SKM-1 (cell line): Measurements from ENCODE around the gene DRC1.

ENCODE experiments used
- DNase-seq: peaks from one replicate; lab custom pipeline; 2025; ENCODE audit not compliant: unreplicated experiment; lab: John Stamatoyannopoulos, UW

The DRC1 gene

DNA sequence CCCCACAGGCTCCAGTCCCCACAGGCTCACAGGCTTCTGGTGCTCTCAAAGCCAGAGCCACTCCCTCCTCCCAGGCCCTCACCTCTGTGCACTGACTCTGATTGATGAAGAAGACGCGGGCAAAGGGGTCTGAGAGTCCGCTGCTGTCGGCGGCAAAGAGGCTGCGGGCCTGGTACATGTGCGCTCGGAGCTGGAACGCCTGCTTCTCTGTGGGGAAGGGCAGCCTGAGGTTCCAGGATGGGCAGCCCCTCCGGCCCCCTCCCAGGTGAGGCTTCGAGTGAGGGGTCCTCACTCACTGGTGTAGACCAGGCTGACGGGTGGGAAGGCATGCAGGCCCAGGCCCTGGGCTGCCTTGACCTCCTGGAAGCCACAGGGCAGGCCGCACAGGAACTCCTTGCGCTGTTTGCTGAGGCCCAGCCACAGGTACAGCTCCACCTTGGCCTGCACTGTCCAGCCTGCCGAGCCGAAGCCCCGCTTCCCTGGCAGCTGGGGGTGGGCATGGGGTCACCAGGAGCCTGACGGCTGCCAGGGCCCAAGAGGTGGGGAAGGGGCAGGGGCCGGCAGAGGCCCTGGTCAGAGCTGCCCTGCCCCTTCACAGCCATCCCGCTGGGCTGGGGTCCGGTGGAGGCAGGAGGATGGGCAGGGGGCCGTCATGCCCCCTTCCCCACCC lies 74.2 kb downstream of the DRC1 start:
- DNase-seq, result no peak

DNA sequence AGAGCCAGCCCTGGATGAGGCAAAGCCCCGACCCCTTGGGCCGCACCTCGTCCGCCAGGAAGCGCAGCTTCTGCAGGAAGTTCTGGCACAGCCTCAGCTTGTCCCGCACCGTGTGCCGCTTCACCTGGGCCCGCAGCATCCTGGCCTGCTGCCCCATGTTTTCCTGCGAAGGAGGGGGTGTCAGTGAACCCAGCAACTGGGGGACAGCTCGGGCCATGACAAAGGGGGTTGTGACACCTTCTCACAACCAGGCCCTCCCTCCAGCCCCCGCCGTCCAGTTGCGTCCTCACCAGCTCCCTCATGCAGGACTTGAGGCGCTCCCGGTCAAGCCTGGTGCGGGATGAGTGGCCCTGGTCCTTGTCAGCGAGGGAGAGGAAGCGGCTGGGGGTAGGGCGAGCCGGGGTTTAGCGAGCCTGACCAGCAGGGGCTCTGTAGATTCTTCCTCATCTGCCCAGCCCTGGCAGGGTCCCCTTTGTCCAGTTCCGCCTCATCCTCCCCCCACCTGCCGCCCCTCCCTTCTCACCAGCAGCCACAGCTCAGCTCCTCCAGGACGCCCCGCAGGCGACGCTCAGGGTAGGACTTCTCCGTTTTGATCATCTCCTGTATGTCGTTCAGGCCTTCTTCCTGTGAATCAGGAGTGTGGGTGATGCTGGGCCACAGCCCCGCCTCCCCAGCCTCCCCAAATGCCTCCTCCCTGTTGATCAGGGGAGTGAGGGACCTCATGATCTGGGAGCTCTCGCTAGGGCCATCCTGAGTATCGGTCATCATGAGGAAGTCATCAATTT lies 75.6 kb downstream of the DRC1 start:
- no peak for DNase-seq

DNA sequence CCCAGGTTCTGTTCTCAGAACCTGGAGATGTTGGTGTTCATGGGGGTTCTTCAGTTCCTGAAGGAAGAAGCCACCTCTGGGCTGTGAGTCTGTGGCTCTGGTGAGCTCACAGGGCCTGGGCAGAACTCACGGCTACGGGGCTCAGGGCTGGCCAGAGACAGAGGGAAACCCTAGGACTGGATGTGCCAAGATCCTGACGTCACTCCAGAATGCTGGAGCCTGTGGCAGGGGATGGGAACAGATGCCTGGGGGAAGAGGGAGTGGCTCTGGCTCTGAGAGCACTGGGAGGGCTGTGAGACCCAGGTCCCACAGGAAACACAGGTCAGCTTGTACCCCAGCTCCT lies 76.2 kb downstream of the DRC1 start, which contains the start of gene OTOF:
OTOF (minus strand) TSS at position 214 of the 343 bp plus-strand sequence.
- no peak for DNase-seq

DNA sequence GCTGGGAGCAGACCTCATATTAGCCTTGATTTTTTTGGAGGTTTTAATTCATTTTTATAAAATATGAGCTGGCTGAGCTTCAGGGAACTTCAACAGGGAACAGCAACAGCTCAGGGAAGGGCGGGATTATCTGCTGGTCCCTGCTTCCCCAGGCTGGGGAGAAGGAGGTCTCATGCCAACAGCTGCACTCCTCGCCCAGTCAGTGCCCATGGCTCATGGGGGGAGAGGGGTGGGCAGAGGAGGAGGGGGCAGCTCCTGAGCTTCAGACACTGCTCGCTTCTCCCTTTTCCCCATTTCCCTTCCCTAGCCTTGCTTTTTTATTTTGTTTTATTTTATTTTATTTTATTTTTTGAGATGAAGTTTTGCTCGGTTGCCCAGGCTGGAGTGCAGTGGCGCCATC lies 76.6 kb downstream of the DRC1 start:
- DNase-seq, result no peak

DNA sequence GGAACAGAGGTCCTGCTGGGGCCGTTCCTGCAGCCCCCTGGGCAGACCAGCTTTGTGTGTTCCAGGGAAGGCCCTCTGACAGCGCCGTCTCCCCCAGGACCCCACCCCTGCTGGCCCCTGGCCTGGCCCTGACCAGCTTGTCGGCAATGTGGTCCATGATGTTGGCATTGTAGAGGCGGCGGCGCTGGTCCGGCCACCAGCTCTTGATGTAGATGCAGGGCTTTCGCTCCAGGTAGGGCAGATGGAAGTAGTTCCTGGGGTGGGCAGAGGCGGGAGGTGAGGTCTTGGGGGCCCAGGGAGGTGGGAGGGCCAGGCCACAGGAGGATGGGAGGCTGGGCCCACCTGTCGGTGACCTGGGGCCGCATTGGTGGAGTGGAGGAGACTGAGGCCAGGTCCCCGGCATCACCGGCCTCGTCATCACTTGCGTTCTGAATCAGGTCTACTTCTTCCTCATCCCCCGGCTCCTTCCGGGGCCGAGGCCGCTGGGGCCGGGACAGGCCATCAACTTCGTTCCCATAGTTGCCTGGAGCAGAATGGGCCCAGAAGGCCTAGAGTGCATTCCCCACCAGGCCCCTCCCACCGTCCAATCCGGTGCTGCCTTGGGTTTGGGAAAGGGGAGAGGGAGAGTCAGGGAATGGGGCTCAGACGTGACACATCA lies 77.5 kb downstream of the DRC1 start:
- DNase-seq, result no peak

DNA sequence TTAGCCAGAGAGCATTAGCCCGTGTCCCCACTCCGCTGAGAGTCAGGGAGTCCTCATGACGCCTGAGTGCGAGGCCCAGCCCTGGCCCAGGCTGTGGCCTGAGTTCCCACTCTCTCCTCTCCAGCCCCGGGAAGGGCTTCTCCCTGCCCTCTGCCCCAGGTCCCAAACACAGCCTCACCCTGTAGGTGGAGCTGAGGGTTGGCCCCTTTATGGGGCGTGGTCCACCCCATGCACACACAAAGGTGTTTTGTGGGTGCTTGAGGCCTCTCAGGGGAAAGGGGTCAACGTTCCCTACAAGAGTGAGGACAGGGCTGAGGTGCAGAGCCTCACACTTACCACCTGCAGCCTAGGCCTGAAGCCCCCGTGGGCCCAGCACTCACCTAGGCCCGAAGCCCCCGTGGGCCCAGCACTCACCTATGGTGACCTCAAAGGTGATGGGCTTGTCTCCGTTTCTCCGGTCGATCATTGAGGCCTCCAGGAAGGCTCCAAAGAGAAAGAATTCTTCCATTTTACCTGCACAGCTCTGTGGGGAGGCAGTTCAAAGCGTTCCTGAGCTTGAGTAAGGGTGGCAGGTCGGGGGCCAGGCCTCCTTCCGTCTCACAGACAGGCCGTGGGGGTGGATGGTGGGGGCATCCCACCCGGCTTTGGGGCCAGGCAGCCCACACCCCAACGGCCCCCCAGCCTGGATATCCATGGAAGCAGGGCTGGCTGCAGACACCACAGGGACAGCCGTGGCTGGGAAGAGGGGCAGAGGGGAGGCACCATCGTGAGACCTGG lies 78.3 kb downstream of the DRC1 start:
- DNase-seq, result no peak

DNA sequence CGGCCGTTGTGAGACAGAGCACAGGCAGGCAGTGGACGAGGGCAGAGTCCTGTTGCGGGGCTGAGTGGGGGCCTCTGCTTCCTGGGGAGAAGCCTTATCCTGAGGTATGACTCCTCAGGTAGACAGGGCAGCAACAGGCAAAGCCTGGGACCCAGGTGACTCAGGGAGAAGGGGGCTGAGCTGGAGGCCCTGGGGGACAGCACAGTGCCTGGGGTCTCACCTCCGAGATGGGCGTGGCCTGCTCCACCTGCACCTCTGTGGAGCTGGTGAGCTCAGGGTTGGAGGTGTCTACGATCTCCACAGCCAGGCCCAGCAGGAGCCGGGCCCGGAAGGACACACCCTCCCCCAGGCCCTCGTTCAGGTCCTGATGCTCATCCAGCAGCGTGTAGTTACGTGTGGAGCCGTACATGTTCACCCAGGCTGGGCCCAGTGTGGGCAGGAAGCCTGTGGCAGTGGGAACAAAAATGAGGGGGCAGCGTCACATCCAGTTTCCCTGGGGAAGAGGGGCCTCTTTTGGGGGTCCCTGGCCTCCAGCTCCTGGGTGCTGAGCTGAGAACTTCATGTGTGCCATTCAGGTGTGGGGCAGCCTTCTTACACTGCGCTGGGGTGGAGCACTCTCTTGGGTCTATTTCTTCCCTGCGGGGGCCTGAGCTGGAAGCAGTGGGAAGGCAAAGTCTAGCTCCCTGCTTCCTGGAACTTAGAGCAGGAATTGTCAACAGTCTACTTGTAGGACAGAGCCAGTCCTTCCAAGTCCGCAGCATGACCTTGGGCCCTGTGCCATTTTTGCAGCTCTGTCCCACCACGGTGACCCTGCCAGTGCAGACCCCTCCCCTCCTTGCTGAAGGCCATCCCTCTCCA lies 79.1 kb downstream of the DRC1 start:
- no peak for DNase-seq

DNA sequence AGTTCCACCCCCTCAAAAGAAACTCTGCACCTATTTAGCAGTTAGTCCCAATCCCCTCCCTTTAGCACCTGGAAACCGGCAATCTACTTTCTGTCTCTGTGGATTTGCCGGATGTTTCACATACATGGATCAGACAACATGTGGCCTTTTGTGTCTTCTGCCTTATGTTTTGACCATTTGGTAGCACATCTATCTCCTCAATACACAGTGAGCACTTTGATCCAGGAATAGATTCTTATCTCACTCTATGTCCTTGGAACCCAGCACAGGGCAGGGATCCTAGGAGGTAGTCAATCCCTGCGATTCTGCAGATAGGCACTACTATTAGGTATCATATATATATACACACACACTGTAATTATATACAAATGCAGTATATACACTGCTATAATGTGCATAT lies 80.0 kb downstream of the DRC1 start:
- no peak for DNase-seq

DNA sequence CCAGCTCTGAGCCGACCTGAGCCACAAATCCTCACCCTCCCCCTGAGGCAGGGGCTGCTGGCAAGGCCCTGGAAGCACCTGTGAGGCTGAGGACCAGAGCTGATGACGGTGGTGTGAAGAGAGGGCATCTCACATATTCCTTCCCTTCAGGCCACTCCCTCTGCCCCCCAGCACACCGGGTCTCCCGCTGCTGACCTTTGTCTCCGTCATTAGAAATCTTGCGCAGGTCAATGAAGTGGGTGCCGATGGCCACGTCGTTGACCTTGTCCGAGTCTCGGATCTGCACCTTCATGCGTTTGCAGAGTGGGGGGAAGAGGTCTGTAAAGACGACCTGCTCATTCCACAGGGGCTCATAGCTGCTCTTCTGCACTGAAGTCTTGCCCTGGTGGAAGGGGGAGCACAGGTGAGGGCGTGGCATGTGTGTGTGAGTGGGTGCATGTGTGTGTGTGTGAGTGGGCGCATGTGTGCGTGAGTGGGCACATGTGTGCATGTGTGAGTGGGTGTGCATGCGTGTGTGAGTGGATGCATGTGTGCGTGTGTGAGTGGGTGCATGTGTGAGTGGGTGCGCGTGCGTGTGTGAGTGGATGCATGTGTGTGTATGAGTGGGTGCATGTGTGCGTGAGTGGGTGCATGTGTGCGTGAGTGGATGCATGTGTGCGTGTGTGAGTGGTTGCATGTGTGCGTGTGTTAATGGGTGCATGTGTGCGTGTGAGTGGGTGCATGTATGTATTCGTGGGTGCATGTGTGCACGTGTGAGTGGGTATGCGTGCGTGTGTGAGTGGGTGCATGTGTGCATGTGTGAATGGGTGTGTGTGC lies 80.7 kb downstream of the DRC1 start:
- DNase-seq, result no peak

DNA sequence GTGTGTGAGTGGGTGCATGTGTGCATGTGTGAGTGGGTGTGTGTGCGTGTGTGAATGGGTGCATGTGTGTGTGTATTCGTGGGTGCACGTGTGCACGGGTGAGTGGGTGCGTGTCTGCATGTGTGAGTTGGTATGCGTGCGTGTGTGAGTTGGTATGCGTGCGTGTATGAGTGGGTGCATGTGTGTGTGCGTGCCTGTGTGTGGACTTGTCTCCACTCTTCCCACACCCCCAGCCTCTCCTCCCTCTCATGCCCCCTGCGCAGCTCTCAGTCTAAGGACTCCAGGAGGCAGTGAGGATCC lies 81.3 kb downstream of the DRC1 start:
- no peak for DNase-seq

DNA sequence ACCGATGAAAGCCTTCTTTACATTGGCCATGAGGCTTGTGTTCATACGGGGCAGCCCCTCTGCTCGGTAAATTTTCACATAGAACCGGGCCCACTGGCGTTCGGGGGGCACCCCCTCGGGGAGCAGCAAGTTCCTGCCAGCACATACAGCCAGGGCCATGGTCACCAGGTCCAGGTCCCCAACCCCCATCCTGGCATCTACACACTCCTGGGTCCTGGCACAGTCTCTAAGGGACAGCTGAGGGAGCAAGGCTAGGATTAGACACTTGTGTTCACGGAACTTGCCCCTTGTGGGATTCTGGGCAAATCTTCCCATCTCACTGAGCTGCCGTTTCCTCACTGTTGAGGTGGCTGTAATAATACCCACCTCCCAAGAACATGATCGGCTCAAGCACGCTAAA lies 81.8 kb downstream of the DRC1 start:
- DNase-seq, result no peak

DNA sequence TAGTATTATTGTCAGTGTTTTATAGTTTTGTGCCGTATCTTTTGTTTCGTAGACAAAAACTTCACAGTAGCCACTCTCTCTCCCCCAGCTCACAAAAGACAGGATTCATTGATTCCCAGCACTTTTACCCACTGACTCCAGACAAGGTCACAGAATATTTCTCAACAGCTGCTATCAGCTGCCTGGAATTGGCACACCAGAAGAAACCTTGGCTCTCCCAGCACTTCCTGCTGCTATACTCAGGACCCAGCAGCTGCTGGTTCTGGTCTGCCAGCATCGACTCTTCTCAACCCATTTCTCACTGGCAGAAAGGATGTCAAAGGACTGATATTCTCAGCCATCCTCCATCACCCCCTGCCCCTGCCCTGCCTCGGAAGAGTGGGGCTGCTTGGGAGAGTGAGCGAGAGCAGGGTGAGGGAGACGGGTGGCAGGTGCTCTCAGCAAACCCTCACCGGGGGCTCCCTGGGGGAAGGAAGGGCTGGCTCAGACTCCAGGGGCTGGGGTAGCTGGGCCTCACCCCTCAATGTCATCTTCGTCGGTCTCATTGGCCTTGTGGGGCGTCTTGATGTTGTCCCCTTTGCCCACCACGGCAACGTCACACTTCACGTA lies 82.3 kb downstream of the DRC1 start:
- DNase-seq, result no peak

DNA sequence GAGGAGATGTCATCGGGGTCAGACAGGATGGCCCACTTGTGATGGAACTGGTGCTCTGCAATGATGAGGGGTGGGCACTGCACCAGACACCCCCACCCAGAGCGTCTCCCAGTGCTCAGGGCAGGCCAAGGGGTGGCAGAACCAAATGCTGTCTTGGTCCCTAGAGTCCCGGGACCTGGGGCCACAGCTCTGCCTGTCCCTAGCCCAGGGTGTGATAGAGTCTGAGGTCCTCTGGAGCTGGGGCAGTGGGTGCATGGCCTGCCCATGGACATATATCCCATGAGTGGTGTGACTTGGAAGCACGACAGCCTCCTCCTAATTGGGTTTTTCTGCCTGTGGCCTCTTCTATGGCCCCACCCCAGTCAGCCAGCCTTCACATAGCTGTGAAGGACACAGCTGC lies 82.9 kb downstream of the DRC1 start:
- no peak for DNase-seq

DNA sequence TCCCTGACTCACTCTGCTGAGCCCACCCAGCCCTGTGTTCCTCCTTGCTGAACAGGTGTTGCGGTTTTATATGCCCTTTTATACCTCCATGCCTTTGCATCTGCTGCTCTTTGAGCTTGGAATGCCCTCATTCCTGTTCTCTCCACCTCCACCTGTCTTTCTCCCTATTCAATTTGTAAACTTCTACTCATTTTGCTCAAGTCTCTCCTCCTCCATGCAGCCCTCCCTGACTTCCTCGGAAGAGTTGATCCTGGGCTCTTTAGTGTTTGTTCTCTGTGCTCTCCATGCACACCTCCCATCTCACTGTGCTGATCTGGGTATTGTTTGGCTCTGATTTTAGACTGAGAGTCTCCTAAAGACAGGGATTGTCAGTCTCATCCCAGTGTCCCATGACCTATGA lies 83.4 kb downstream of the DRC1 start:
- DNase-seq, result no peak

DNA sequence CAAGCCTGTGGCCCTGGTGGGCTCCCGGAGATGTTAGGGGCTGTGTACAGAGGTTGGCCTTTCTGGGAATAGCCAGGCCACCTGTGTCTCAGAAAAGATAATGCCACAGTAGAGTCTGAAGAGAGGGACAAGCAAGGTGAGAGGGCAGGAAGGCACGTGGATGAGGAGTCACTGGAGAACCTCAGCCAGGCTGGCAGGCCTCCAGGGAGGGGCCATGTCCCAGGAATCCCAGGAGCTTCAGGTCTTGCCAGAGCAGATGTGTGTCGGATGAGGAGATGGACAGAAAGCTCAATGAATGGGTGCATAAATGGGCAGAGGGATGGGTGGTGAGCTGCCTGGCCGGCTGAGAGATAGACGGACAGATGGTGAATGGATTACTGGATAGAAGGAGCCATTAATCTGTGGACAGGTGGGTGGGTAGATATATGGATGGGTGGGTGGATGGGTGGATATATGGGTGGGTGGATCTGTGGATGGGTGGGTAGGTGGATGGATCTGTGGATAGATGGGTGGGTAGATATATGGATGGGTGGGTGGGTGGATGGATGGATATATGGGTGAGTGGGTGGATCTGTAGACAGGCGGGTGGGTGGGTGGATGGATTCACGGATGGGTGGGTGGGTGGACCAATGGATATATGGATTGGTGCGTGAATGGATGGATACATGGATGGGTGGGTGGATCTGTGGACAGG lies 84.2 kb downstream of the DRC1 start:
- DNase-seq, result no peak

DNA sequence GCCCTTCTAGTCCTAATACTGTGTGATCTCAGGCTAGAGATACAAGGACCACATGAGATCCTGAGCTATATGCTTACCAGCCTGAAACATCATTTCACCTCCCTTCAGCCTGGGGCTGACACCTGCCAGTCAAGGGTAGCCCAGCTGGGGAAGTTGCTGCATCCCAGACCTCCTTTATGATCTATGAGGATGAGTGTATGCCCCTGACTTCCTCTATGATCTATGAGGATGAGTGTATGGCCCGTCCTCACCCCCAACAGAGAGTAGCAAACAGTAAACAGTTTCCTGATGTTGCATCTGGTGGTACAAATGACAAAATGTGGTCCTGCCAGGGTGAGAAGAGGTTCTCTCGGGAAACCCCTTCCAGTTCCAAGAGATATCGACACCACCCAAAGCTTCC lies 85.1 kb downstream of the DRC1 start:
- DNase-seq, result no peak

DNA sequence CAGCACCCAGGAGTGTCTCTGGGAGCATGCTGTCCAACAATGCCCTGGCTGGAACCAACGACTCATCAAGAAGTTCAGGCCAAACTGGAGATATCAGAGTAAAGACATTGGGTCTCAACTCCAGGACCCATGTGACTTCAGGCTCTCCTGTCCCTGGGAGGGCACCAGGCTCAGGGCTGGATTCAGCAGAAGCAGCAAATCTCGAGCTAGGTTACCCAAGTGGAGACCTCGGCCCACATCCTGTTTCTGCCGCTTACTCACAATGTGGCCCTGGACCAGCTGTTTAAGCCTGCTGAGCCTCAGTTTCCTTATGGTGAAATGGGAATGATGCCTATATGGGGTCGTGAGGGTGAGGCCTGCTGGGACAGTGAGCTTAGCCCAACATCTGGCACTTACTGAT lies 85.5 kb downstream of the DRC1 start:
- DNase-seq, result no peak

DNA sequence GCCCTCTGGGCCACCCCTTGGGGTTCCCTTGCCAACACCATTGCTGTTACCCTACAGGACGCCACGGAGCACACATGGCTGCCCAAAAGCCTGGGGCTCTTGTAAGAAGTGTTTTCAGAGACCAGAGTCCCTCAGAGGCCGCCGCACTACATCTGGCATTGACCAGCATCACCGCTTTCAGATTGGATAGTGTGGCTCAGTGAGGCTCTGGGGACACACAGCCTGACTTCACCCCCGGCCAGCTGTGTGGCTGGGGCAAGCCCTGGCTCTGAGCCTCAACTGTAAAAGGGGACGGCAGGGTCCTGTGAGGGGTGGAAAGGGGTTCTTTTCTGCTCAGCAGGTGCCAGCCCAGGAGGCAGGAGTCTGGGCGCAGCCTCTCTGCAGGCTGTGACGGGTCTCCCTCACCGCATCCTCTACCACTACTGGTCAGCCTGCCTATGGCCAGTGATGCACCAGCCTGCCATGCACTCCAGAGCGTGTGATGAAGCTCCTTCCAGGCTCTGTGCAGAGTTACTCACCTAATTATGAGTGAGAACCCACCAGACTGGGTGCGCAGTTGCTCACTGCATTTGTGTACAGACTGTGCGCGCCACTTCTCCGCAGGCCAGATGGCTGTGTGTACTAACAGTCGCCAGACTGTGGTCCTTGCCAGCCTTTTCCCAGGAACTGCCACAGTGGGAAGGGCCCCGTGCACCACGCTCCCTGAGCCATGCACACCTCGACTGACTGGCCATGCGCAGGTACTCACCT lies 86.9 kb downstream of the DRC1 start:
- DNase-seq, result no peak
